Gastrocnemius medialis (tissue), 4 donors: ENCODE measurements around the gene TEK. TPM values are rescaled to one million over a fixed set of nuclear protein-coding genes. Genes with fewer than 3 reads are reported as not detected.

Source experiments
- ATAC-seq, 2 donors: fragments of 150-250 bp; one replicate each; pipeline ENCODE4 v1.9.1; 2016
- DNase-seq, 2 donors: peaks; one replicate each; pipeline ENCODE4 v3.0.0-alpha.2; 2019
- H3K27ac ChIP-seq, 4 donors: fragments of 200-600 bp; sonication (generic); 1 replicate in 1 of 4; 2 replicates in 3 of 4; pipeline ENCODE4 v1.5.1; 2016 to 2018; ENCODE audit warnings: mild to moderate bottlenecking in 2 of 4, moderate library complexity in 1 of 4
- H3K27me3 ChIP-seq, 3 donors: fragments of 200-600 bp; sonication (generic) in 2 of 3; 1 replicate in 1 of 3; 2 replicates in 2 of 3; pipeline versions ENCODE4 v1.5.1 to v1.6.0; 2016 to 2019; ENCODE audit warnings: mild to moderate bottlenecking in 1 of 3, moderate library complexity in 1 of 3
- H3K36me3 ChIP-seq, 2 donors: fragments of 200-600 bp; sonication (generic) in 1 of 2; one replicate each; pipeline ENCODE4 v1.5.1; 2017 to 2018
- H3K4me1 ChIP-seq, 2 donors: fragments of 200-600 bp; sonication (generic) in 1 of 2; one replicate each; pipeline ENCODE4 v1.5.1; 2016 to 2017; ENCODE audit warnings: mild to moderate bottlenecking in 2 of 2
- H3K4me3 ChIP-seq, 4 donors: fragments of 200-600 bp; sonication (generic) in 3 of 4; 1 replicate in 1 of 4; 2 replicates in 3 of 4; pipeline ENCODE4 v1.5.1; 2016 to 2019; ENCODE audit warnings: mild to moderate bottlenecking in 2 of 4
- H3K9me3 ChIP-seq, 3 donors: fragments of 200-600 bp; sonication (generic) in 2 of 3; 1 replicate in 1 of 3; 2 replicates in 2 of 3; pipeline ENCODE4 v1.5.1; 2016 to 2019
- CTCF ChIP-seq, 5 experiments: fragments of 450-650 bp in 3 of 5; fragments of 200-600 bp in 2 of 5; sonication (generic) in 2 of 5; IDR thresholded peaks in 4 of 5; conservative IDR thresholded peaks in 1 of 5; 1 replicate in 4 of 5; 2 replicates in 1 of 5; pipeline ENCODE4 v1.5.1; 2016 to 2019; ENCODE audit warnings: antibody characterized with exemption in 5 of 5, mild to moderate bottlenecking in 3 of 5, moderate library complexity in 3 of 5
- POLR2A ChIP-seq, 2 donors: fragments of 450-650 bp; IDR thresholded peaks; one replicate each; pipeline ENCODE4 v1.6.1; 2017; ENCODE audit warnings: antibody characterized with exemption in 2 of 2, mild to moderate bottlenecking in 2 of 2, moderate library complexity in 2 of 2
- in situ Hi-C, 4 donors: fragments of 200-750 bp; cut with MboI; loops; one replicate each; pipeline versions ENCODE4 v1.15.0 to v1.8.0; 2017; ENCODE audit warnings: low sequenced_read_pairs in 4 of 4
- intact Hi-C: fragments of 100-400 bp; cut with DNase I; formaldehyde crosslinking; loops from one replicate; pipeline ENCODE4 v1.15.1; 2023; ENCODE audit warnings: low total_unique reads
- total RNA-seq, 4 donors: library from RNA; depleted of rRNA; stranded (reverse); fragments of >200 nt; gene quantifications; one replicate each; pipeline versions ENCODE4 v1.1.0 to v1.2.3, GENCODE V29; 2016

Gene TEK
- total RNA-seq, 4 donors from 2014 or later, result 8.1 to 9.0 (median 8.4) TPM

DNA sequence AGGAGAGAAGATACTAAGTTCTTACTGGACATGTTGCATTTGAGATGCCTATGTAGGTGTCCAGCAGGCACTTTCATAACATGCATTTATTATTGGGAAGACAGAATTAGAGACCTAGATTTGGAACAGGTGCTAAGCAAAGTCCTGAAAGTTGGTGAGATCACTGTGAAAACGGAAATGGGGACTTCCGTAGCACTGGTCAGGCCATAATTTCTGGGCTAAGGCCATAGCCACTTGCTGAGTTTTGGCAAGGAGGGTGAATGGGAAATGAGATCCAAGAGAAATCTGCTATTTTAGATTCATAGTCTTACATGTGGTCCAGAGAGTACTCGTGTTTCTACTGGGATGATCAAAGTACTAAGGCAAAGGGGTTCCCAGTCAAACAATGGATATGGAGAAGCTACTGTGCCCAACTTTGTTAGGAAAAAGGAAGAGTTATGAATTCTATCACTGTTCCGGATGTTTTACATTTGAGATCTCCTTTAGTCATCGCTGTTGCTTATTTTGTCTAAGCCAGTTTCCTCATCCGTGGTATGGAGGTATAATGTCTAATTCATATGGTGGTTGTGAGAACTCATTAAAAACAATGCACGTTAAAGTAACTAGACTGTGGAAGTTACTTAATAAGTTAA is 33.4 kb downstream of the TEK start:
- DNase-seq (no peak), ATAC-seq (no peak)
- H3K27me3 ChIP-seq, result no peaks in the 10 kb centered on the region
- in situ Hi-C loops (loop anchor here in 1 of 4 donors (25.0 kb wide), 1 partner anchor 105 kb away; no protein-coding TSS in a partner anchor), intact Hi-C loops (no loop called here)
- H3K4me3 ChIP-seq, result no peak overlapping the region
- no peak overlapping the region for H3K27ac ChIP-seq
- H3K9me3 ChIP-seq, result no peaks in the 10 kb centered on the region
- no peaks in the 10 kb centered on the region for H3K36me3 ChIP-seq
- TF ChIP-seq POLR2A (IDR thresholded peaks at IDR 0.05) (no peak), CTCF (IDR thresholded peaks at IDR 0.05 in 4 of 5, conservative IDR thresholded peaks at IDR 0.05 in 1 of 5) (no peak)
- H3K4me1 ChIP-seq, result no peaks in the 10 kb centered on the region

DNA sequence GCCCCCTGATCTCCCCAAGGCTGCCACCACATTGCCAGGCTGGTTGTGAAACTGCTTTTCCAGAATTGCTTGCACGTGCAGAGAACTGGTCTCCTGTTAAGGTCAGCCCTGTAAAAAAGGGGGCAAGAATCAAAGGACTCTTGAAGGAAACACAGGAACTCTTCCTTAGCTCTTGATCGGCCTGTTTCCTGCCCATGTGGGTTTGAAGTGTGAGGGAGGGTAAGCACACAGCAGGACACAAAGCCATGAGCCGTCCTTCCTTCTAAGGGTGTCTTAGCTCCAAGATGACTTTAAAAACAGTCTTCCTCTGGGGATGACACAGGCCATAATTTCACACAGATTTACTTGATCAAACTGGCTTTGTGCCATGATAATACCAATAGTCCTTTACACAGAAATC is 36.1 kb downstream of the TEK start:
- TF ChIP-seq POLR2A (IDR thresholded peaks at IDR 0.05) (no peak), CTCF (IDR thresholded peaks at IDR 0.05 in 4 of 5, conservative IDR thresholded peaks at IDR 0.05 in 1 of 5) (no peak)
- Histone ChIP-seq H3K4me1 (peaks cover 0 to 3% of the 10 kb centered on the region in 2 donors), H3K9me3 (no peaks in the 10 kb centered on the region), H3K36me3 (no peaks in the 10 kb centered on the region), H3K4me3 (no peak overlapping the region), H3K27ac (no peak overlapping the region), H3K27me3 (no peaks in the 10 kb centered on the region)
- intact Hi-C loops (no loop called here), in situ Hi-C loops (loop anchor here in 1 of 4 donors (25.0 kb wide), 1 partner anchor 108 kb away; no protein-coding TSS in a partner anchor)
- no peak for ATAC-seq
- DNase-seq, result no peak

GRCh38 chr9:27149651-27150050 is 40.6 kb downstream of the TEK start:
- H3K9me3 ChIP-seq, result no peaks in the 10 kb centered on the region
- intact Hi-C loops, result no loop called here

DNA sequence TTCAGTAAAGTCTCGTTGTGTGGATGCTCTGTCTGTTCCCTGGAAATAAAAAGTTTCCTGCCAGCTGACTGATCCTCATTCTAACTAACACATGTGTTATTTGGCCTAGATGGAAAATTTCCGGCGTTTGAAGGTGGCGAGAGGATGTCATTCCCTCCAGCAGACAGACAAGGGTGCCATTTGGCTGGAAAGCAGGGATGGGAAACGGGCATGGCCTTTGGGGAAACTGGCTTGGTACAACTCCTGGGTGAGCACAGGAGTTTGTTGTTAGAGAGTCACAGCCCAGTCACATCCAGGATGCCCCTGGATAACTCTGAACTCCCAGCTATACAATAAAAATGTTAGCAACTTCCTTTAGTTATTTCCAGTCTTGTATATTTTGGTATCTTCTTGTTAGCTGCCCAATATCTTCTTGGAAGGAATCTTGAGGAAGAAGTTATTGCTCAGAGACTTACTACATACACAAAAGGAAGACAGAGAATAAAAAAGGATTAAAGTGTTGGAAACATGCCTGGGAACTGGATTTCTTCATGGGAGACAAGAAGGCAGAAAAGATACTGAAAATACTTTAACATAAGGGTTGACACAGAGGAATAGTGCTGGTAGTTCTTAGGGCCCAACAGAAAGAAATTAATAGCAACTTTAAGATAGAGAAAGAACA is 41.9 kb downstream of the TEK start:
- intact Hi-C loops (no loop called here), in situ Hi-C loops (no loop called here)
- no peaks in the 10 kb centered on the region for H3K36me3 ChIP-seq
- no peak overlapping the region for H3K4me3 ChIP-seq
- H3K27me3 ChIP-seq, result no peaks in the 10 kb centered on the region
- ATAC-seq, result no peak
- no peak overlapping the region for H3K27ac ChIP-seq
- TF ChIP-seq POLR2A (IDR thresholded peaks at IDR 0.05) (no peak), CTCF (IDR thresholded peaks at IDR 0.05 in 4 of 5, conservative IDR thresholded peaks at IDR 0.05 in 1 of 5) (no peak)
- no peak for DNase-seq
- H3K4me1 ChIP-seq, result peaks cover 0 to 3% of the 10 kb centered on the region in 2 donors
- H3K9me3 ChIP-seq, result no peaks in the 10 kb centered on the region

More at GRCh38 chr9:27149651-27150050, 40.6 kb downstream of the TEK start:
- TF ChIP-seq POLR2A (IDR thresholded peaks at IDR 0.05), result no peak
- no peak for TF ChIP-seq CTCF (IDR thresholded peaks at IDR 0.05 in 4 of 5, conservative IDR thresholded peaks at IDR 0.05 in 1 of 5)
- no peaks in the 10 kb centered on the region for H3K27me3 ChIP-seq
- DNase-seq, result no peak
- ATAC-seq, result no peak
- H3K27ac ChIP-seq, result no peak overlapping the region
- no peaks in the 10 kb centered on the region for H3K36me3 ChIP-seq
- in situ Hi-C loops, result loop anchor here in 1 of 4 donors (25.0 kb wide), 1 partner anchor 112 kb away; no protein-coding TSS in a partner anchor
- H3K4me3 ChIP-seq, result no peak overlapping the region
- H3K4me1 ChIP-seq, result peaks cover 0 to 3% of the 10 kb centered on the region in 2 donors
